OCI-LY7 (cell line): Measurements from ENCODE around the gene DUSP7. TPM values are rescaled to one million over a fixed set of nuclear protein-coding genes. Genes with fewer than 3 reads are reported as not detected.

Source experiments
- BruUV-seq: library from RNA; stranded (reverse); fragments of 400-500 nt; replicated peaks from 2 replicates; lab custom pipeline; 2021; lab: Mats Ljungman, UMichigan
- CTCF ChIA-PET: fragments of 300-600 bp; sonication (Branson Sonifier 250); formaldehyde crosslinking; loops from one replicate; lab custom pipeline; 2022; ENCODE audit warnings: antibody characterized with exemption; ENCODE audit not compliant: unreplicated experiment; lab: Charles Lee
- POLR2A ChIA-PET: fragments of 300-600 bp; sonication (Branson Sonifier 250); formaldehyde crosslinking; loops from one replicate; lab custom pipeline; 2022; ENCODE audit warnings: antibody characterized with exemption; lab: Charles Lee
- DNase-seq: peaks from one replicate; pipeline ENCODE4 v3.0.0-alpha.2; 2015; ENCODE audit warnings: low spot score
- H2AFZ ChIP-seq: fragments of 200-600 bp; sonication (generic), shearing (Covaris generic); 2 replicates; pipeline ENCODE4 v1.6.1; 2014; ENCODE audit warnings: mild to moderate bottlenecking, antibody characterized with exemption, low read length, moderate library complexity
- H3K27ac ChIP-seq: fragments of 200-600 bp; sonication (generic); 2 replicates; pipeline ENCODE4 v1.5.1; 2014; ENCODE audit warnings: mixed run types, low read depth, mild to moderate bottlenecking, moderate library complexity, low read length, inconsistent platforms; ENCODE audit not compliant: poor library complexity, severe bottlenecking
- H3K36me3 ChIP-seq: fragments of 200-600 bp; sonication (generic); 2 replicates; pipeline ENCODE4 v1.6.1; 2014; ENCODE audit warnings: mild to moderate bottlenecking, antibody characterized with exemption, low read length, moderate library complexity, mixed read lengths; ENCODE audit not compliant: insufficient read depth
- H3K4me1 ChIP-seq: fragments of 200-600 bp; sonication (generic); 2 replicates; pipeline ENCODE4 v1.5.1; 2014; ENCODE audit warnings: mild to moderate bottlenecking, low read length; ENCODE audit not compliant: insufficient read depth, poor library complexity, severe bottlenecking
- H3K4me2 ChIP-seq: fragments of 200-600 bp; sonication (generic); 2 replicates; pipeline ENCODE4 v1.6.1; 2014; ENCODE audit warnings: mild to moderate bottlenecking, low read length
- H3K4me3 ChIP-seq: fragments of 200-600 bp; sonication (generic); 2 replicates; pipeline ENCODE4 v1.5.1; 2014; ENCODE audit warnings: mild to moderate bottlenecking, low read depth, low read length; ENCODE audit not compliant: poor library complexity, severe bottlenecking
- H3K79me2 ChIP-seq: fragments of 200-600 bp; sonication (generic); 2 replicates; pipeline ENCODE4 v1.6.1; 2016; ENCODE audit warnings: low read depth, mild to moderate bottlenecking, low read length, moderate library complexity, mixed read lengths; ENCODE audit not compliant: insufficient read depth
- H3K9me2 ChIP-seq: fragments of 200-600 bp; sonication (generic); 2 replicates; pipeline ENCODE4 v1.6.1; 2016; ENCODE audit warnings: mild to moderate bottlenecking, low read length, mixed read lengths; ENCODE audit not compliant: insufficient read depth
- H3K9me3 ChIP-seq: fragments of 200-600 bp; sonication (generic); 2 replicates; pipeline ENCODE4 v1.6.1; 2014; ENCODE audit warnings: mild to moderate bottlenecking, mixed run types, low read length, mixed read lengths
- H4K20me1 ChIP-seq: fragments of 200-600 bp; sonication (generic); 2 replicates; pipeline ENCODE4 v1.6.1; 2014; ENCODE audit warnings: mild to moderate bottlenecking, antibody characterized with exemption, low read length, moderate library complexity, mixed read lengths; ENCODE audit not compliant: insufficient read depth
- CTCF ChIP-seq: fragments of 200-600 bp; sonication (generic); conservative IDR thresholded peaks from 2 replicates; pipeline ENCODE4 v1.5.1; 2014; ENCODE audit warnings: mild to moderate bottlenecking, antibody characterized with exemption, low read length, moderate library complexity, mixed read lengths
- EZH2phosphoT487 ChIP-seq: fragments of 200-600 bp; sonication (generic); IDR thresholded peaks from 2 replicates; pipeline ENCODE4 v1.6.1; 2018; ENCODE audit warnings: low read depth, borderline replicate concordance, mild to moderate bottlenecking, mixed run types, antibody characterized with exemption, low read length, moderate library complexity, mixed read lengths
- intact Hi-C: fragments of 100-400 bp; cut with micrococcal nuclease; formaldehyde crosslinking; loops from one replicate; pipeline ENCODE4 v1.10.0; 2022; ENCODE audit not compliant: unreplicated experiment
- total RNA-seq, 2 experiments: library from RNA; depleted of rRNA in 1 of 2; stranded (reverse); fragments of >200 nt in 1 of 2; shearing (Covaris generic) in 1 of 2; gene quantifications; 2 replicates each; pipeline ENCODE4 v1.2.3, GENCODE V29; 2014 to 2022

DUSP7 gene
- total RNA-seq, 2 experiments from 2014 or later: 11.4 to 14.4 TPM

GRCh38 chr3:52069135-52069534 is 12.8 kb upstream of the DUSP7 start:
- Histone ChIP-seq H4K20me1 (no peaks in the 10 kb centered on the region), H3K4me1 (no peaks in the 10 kb centered on the region), H3K27ac (no peak overlapping the region), H3K9me2 (no peaks in the 10 kb centered on the region), H3K79me2 (no peaks in the 10 kb centered on the region), H2AFZ (no peak overlapping the region), H3K4me2 (no peak overlapping the region), H3K36me3 (no peaks in the 10 kb centered on the region), H3K9me3 (no peaks in the 10 kb centered on the region), H3K4me3 (no peak overlapping the region)
- no TSS peak for BruUV-seq
- TF ChIP-seq CTCF (no peak), EZH2phosphoT487 (no peak)
- intact Hi-C loops: no loop called here
- ChIA-PET CTCF (interaction anchor here (0.6 kb wide), 1 partner anchor 12 kb away, joined by 3 read pairs; no protein-coding TSS in a partner anchor), POLR2A (interaction anchor here (0.5 kb wide), 1 partner anchor 184 kb away, joined by 3 read pairs; no protein-coding TSS in a partner anchor)
- no peak for DNase-seq

GRCh38 chr3:52068730-52069129 is 12.4 kb upstream of the DUSP7 start:
- TF ChIP-seq EZH2phosphoT487: no peak
- no peak for TF ChIP-seq CTCF
- H3K79me2 ChIP-seq: no peaks in the 10 kb centered on the region
- H3K4me3 ChIP-seq: no peak overlapping the region
- no TSS peak for BruUV-seq
- POLR2A ChIA-PET: interaction anchor here (0.5 kb wide), 1 partner anchor 185 kb away, joined by 3 read pairs; no protein-coding TSS in a partner anchor
- H3K36me3 ChIP-seq: no peaks in the 10 kb centered on the region
- no peaks in the 10 kb centered on the region for H3K9me3 ChIP-seq
- no peak for DNase-seq
- no peaks in the 10 kb centered on the region for H4K20me1 ChIP-seq
- CTCF ChIA-PET: interaction anchor here (0.6 kb wide), 1 partner anchor 12 kb away, joined by 3 read pairs; no protein-coding TSS in a partner anchor
- no peak overlapping the region for H3K4me2 ChIP-seq
- no peak overlapping the region for H2AFZ ChIP-seq
- H3K9me2 ChIP-seq: no peaks in the 10 kb centered on the region
- H3K4me1 ChIP-seq: no peaks in the 10 kb centered on the region
- intact Hi-C loops: no loop called here
- H3K27ac ChIP-seq: no peak overlapping the region

- H3K4me3 ChIP-seq: no peak overlapping the region
- H3K36me3 ChIP-seq: no peaks in the 10 kb centered on the region
- no peak overlapping the region for H2AFZ ChIP-seq
- H3K9me2 ChIP-seq: no peaks in the 10 kb centered on the region
- H3K79me2 ChIP-seq: no peaks in the 10 kb centered on the region
- H3K4me2 ChIP-seq: no peak overlapping the region
- no peak overlapping the region for H3K27ac ChIP-seq
- no TSS peak for BruUV-seq
- no peaks in the 10 kb centered on the region for H4K20me1 ChIP-seq
- intact Hi-C loops: no loop called here
- TF ChIP-seq CTCF (no peak), EZH2phosphoT487 (no peak)
- ChIA-PET CTCF (no interaction called here), POLR2A (no interaction called here)
- H3K4me1 ChIP-seq: no peaks in the 10 kb centered on the region
- H3K9me3 ChIP-seq: no peaks in the 10 kb centered on the region
- no peak for DNase-seq
These were observed 11.7 kb upstream of the DUSP7 start for GRCh38 chr3:52068055-52068571.
